Measurements from ENCODE around the gene C16orf87. TPM values are rescaled to one million over a fixed set of nuclear protein-coding genes. Genes with fewer than 3 reads are reported as not detected.
"Not testable (repeated sequence)": the region's sequence is repeated elsewhere in the genome, so short reads cannot be mapped to it uniquely, and the experiment has no call there.

C16orf87 gene
- polyA plus RNA-seq, 3 donors = 26.6 to 29.3 (median 27.3) TPM

- no peak for DNase-seq (ENCODE audit: extremely low read depth in 1 of 11, low read depth in 9 of 11, low spot score in 4 of 11)
Observed at GRCh38 chr16:46814790-46815189, 16.2 kb downstream of the C16orf87 start.

- no peak for DNase-seq (ENCODE audit: extremely low read depth in 1 of 11, low read depth in 9 of 11, low spot score in 4 of 11)
Observed at GRCh38 chr16:46813611-46814010, 17.4 kb downstream of the C16orf87 start.

GRCh38 chr16:46812781-46813540 lies 18.0 kb downstream of the C16orf87 start:
- no peak for DNase-seq (ENCODE audit: extremely low read depth in 1 of 11, low read depth in 9 of 11, low spot score in 4 of 11)

GRCh38 chr16:46811682-46812081 lies 19.3 kb downstream of the C16orf87 start:
- DNase-seq (ENCODE audit: extremely low read depth in 1 of 11, low read depth in 9 of 11, low spot score in 4 of 11) = no peak

- no peak for DNase-seq (ENCODE audit: extremely low read depth in 1 of 11, low read depth in 9 of 11, low spot score in 4 of 11)
Observed at GRCh38 chr16:46808997-46809396, 22.0 kb downstream of the C16orf87 start.

GRCh38 chr16:46807336-46807735 lies 23.6 kb downstream of the C16orf87 start:
- no peak for DNase-seq (ENCODE audit: extremely low read depth in 1 of 11, low read depth in 9 of 11, low spot score in 4 of 11)

- DNase-seq (ENCODE audit: extremely low read depth in 1 of 11, low read depth in 9 of 11, low spot score in 4 of 11) = no peak
Observed at GRCh38 chr16:46803373-46803772, 27.6 kb downstream of the C16orf87 start.

GRCh38 chr16:46801428-46802049 lies 29.4 kb downstream of the C16orf87 start:
- no peak for DNase-seq (ENCODE audit: extremely low read depth in 1 of 11, low read depth in 9 of 11, low spot score in 4 of 11)

- DNase-seq (ENCODE audit: extremely low read depth in 1 of 11, low read depth in 9 of 11, low spot score in 4 of 11) = no peak
Observed at GRCh38 chr16:46800494-46800893, 30.5 kb downstream of the C16orf87 start.

GRCh38 chr16:46797501-46797900 lies 33.5 kb downstream of the C16orf87 start:
- DNase-seq (ENCODE audit: extremely low read depth in 1 of 11, low read depth in 9 of 11, low spot score in 4 of 11) = no peak

GRCh38 chr16:46796764-46797269 lies 34.2 kb downstream of the C16orf87 start:
- DNase-seq (ENCODE audit: extremely low read depth in 1 of 11, low read depth in 9 of 11, low spot score in 4 of 11) = no peak

GRCh38 chr16:46793841-46794240 lies 37.1 kb downstream of the C16orf87 start:
- DNase-seq (ENCODE audit: extremely low read depth in 1 of 11, low read depth in 9 of 11, low spot score in 4 of 11) = no peak

GRCh38 chr16:46790599-46791270 lies 40.2 kb downstream of the C16orf87 start:
- DNase-seq (ENCODE audit: extremely low read depth in 1 of 11, low read depth in 9 of 11, low spot score in 4 of 11) = no peak

GRCh38 chr16:46789499-46790414 lies 41.2 kb downstream of the C16orf87 start:
- DNase-seq (ENCODE audit: extremely low read depth in 1 of 11, low read depth in 9 of 11, low spot score in 4 of 11) = peak in 7 of 11 donors; percentile 18 to 56 (median 29)

GRCh38 chr16:46788891-46789474 lies 42.0 kb downstream of the C16orf87 start:
- no peak for DNase-seq (ENCODE audit: extremely low read depth in 1 of 11, low read depth in 9 of 11, low spot score in 4 of 11)

- no peak for DNase-seq (ENCODE audit: extremely low read depth in 1 of 11, low read depth in 9 of 11, low spot score in 4 of 11)
Observed at GRCh38 chr16:46787909-46788308, 43.1 kb downstream of the C16orf87 start.

- no peak for DNase-seq (ENCODE audit: extremely low read depth in 1 of 11, low read depth in 9 of 11, low spot score in 4 of 11)
Observed at GRCh38 chr16:46785076-46785845, 45.7 kb downstream of the C16orf87 start.

GRCh38 chr16:46784569-46784968 lies 46.4 kb downstream of the C16orf87 start:
- not testable (repeated sequence) for DNase-seq (ENCODE audit: extremely low read depth in 1 of 11, low read depth in 9 of 11, low spot score in 4 of 11)

Measured in renal cortex interstitium (tissue), 11 donors.